T-cell (primary cell): Measurements from ENCODE around the gene LDHAL6B. TPM values are rescaled to one million over a fixed set of nuclear protein-coding genes. Genes with fewer than 3 reads are reported as not detected.
A peak's percentile ranks its signal among the peaks of the same experiment; 100 is the strongest.

Experiments
- ATAC-seq, 4 experiments: fragments of 200-7000 bp in 3 of 4; fragments of 150-1000 bp in 1 of 4; cut with Tn5 transposase; replicated peaks in 1 of 4; 1 replicate in 3 of 4; 2 replicates in 1 of 4; pipeline ENCODE4 v1.10.0; 2021; ENCODE audit warnings: moderate library complexity in 3 of 4, mild to moderate bottlenecking in 2 of 4, moderate number of reproducible peaks in 1 of 4
- CTCF ChIA-PET, 2 donors: fragments of 300-600 bp; sonication (Branson Sonifier 250); formaldehyde crosslinking; loops; one replicate each; lab custom pipeline; 2022; ENCODE audit warnings: antibody characterized with exemption in 2 of 2; lab: Charles Lee
- POLR2A ChIA-PET, 2 donors: fragments of 300-600 bp; sonication (Branson Sonifier 250); formaldehyde crosslinking; loops; one replicate each; lab custom pipeline; 2022; ENCODE audit warnings: antibody characterized with exemption in 2 of 2; lab: Charles Lee
- DNase-seq, 35 experiments: peaks; one replicate each; pipeline versions ENCODE4 v3.0.0 to v3.0.0-alpha.2; 2013 to 2023
- H3K27ac ChIP-seq: one replicate; pipeline ENCODE4 v1.5.1; 2013; ENCODE audit warnings: low read length
- H3K27me3 ChIP-seq, 2 experiments: replicated peaks in 1 of 2; 1 replicate in 1 of 2; 2 replicates in 1 of 2; pipeline versions ENCODE4 v1.6.1 to v1.7.0; 2013; ENCODE audit warnings: low read length in 1 of 2, mixed read lengths in 1 of 2; ENCODE audit not compliant: control insufficient read depth in 2 of 2, insufficient read depth in 2 of 2; ENCODE audit errors: extremely low read depth in 1 of 2
- H3K36me3 ChIP-seq, 2 donors: 1 replicate in 1 of 2; 2 replicates in 1 of 2; pipeline versions ENCODE4 v1.6.1 to v1.7.0; 2013; ENCODE audit warnings: low read length in 1 of 2; ENCODE audit not compliant: control insufficient read depth in 2 of 2, insufficient read depth in 1 of 2; ENCODE audit errors: extremely low read depth in 1 of 2
- H3K4me1 ChIP-seq, 2 experiments: 1 replicate in 1 of 2; 2 replicates in 1 of 2; pipeline versions ENCODE4 v1.6.1 to v1.7.0; 2013; ENCODE audit warnings: low read length in 2 of 2, mixed read lengths in 1 of 2; ENCODE audit not compliant: insufficient read depth in 2 of 2, control insufficient read depth in 1 of 2; ENCODE audit errors: extremely low read depth in 1 of 2
- H3K4me3 ChIP-seq, 2 donors: 1 replicate in 1 of 2; 2 replicates in 1 of 2; pipeline versions ENCODE4 v1.5.1 to v1.7.0; 2013; ENCODE audit warnings: mild to moderate bottlenecking in 2 of 2, low read length in 1 of 2, moderate library complexity in 1 of 2; ENCODE audit not compliant: control insufficient read depth in 1 of 2; ENCODE audit errors: extremely low read depth in 1 of 2
- H3K9me3 ChIP-seq: 2 replicates; pipeline ENCODE4 v1.7.0; 2013
- H3K27ac Mint-ChIP-seq, 2 donors: one replicate each; pipeline ENCODE4 v1.8.0; 2020 to 2021; ENCODE audit warnings: mild to moderate bottlenecking in 2 of 2, mixed read lengths in 2 of 2
- H3K27me3 Mint-ChIP-seq, 2 donors: one replicate each; pipeline ENCODE4 v1.8.0; 2021 to 2022; ENCODE audit warnings: mixed read lengths in 2 of 2
- H3K36me3 Mint-ChIP-seq: one replicate; pipeline ENCODE4 v1.8.0; 2021; ENCODE audit warnings: mixed read lengths
- H3K4me1 Mint-ChIP-seq, 3 donors: one replicate each; pipeline ENCODE4 v1.8.0; 2020 to 2022; ENCODE audit warnings: mixed read lengths in 3 of 3, mild to moderate bottlenecking in 1 of 3
- H3K4me3 Mint-ChIP-seq, 3 donors: one replicate each; pipeline ENCODE4 v1.8.0; 2020 to 2022; ENCODE audit warnings: mild to moderate bottlenecking in 3 of 3, mixed read lengths in 3 of 3, moderate library complexity in 3 of 3
- H3K9me3 Mint-ChIP-seq, 3 donors: one replicate each; pipeline ENCODE4 v1.8.0; 2020 to 2022; ENCODE audit warnings: mixed read lengths in 3 of 3
- WGBS: methylation state at CpG from one replicate; pipeline ENCODE4 v1.1.5; 2013; ENCODE audit warnings: missing lambda C conversion rate; ENCODE audit not compliant: insufficient coverage; 5-methylcytosine and 5-hydroxymethylcytosine counted together
- total RNA-seq, 35 experiments: library from RNA in 6 of 35; stranded (reverse) in 6 of 35; fragments of 120-200 nt in 1 of 35; gene quantifications; one replicate each; pipeline versions ENCODE4 v1.2.1 to v1.2.4 and lab custom pipeline; 2013 to 2026

LDHAL6B gene
- total RNA-seq (not detected), total RNA-seq (lab: John Stamatoyannopoulos, UW) (0 to 0.06 (median 0) reads per million in 29 experiments)
- not detected for total RNA-seq (2013)

GRCh38 chr15:59206623-59207183 is at the start of gene LDHAL6B:
Gene LDHAL6B (plus strand): TSS chr15:59206843. CDS start chr15:59206941, 98 bp downstream.
- Histone ChIP-seq H3K4me3 (no peak within 1 kb of the TSS), H3K4me1 (no peaks in the 10 kb centered on the region), H3K27me3 (no peaks in the 10 kb centered on the region), H3K27ac (no peak within 1 kb of the TSS), H3K9me3 (no peaks in the 10 kb centered on the region), H3K36me3 (no peaks in the 10 kb centered on the region)
- DNase-seq = no peak
- Mint-ChIP-seq H3K36me3 (no peaks in the 10 kb centered on the region), H3K27me3 (peaks cover 0 to 3% of the 10 kb centered on the region in 2 donors), H3K27ac (no peak within 1 kb of the TSS), H3K9me3 (no peaks in the 10 kb centered on the region), H3K4me1 (no peaks in the 10 kb centered on the region), H3K4me3 (no peak within 1 kb of the TSS)
- 97% methylated on average over 21 of the region's 30 CpGs for WGBS
- no peak for ATAC-seq
- ChIA-PET POLR2A (no interaction called here), CTCF (no interaction called here)

GRCh38 chr15:59157396-59157795 is 49.2 kb upstream of the LDHAL6B start:
- H3K4me3 Mint-ChIP-seq = no peak overlapping the region
- Histone ChIP-seq H3K27me3 (peaks cover 0 to 2% of the 10 kb centered on the region in 2 experiments), H3K9me3 (no peaks in the 10 kb centered on the region), H3K36me3 (no peaks in the 10 kb centered on the region), H3K4me3 (no peak overlapping the region), H3K4me1 (no peaks in the 10 kb centered on the region), H3K27ac (no peak overlapping the region)
- whole genome bisulfite sequencing = 100% methylated on average over 3 of the region's 5 CpGs
- H3K9me3 Mint-ChIP-seq = no peaks in the 10 kb centered on the region
- CTCF ChIA-PET = no interaction called here
- no peaks in the 10 kb centered on the region for H3K36me3 Mint-ChIP-seq
- H3K27me3 Mint-ChIP-seq = no peaks in the 10 kb centered on the region
- no peaks in the 10 kb centered on the region for H3K4me1 Mint-ChIP-seq
- POLR2A ChIA-PET = no interaction called here
- no peak for ATAC-seq
- no peak for DNase-seq
- H3K27ac Mint-ChIP-seq = no peak overlapping the region

DNA sequence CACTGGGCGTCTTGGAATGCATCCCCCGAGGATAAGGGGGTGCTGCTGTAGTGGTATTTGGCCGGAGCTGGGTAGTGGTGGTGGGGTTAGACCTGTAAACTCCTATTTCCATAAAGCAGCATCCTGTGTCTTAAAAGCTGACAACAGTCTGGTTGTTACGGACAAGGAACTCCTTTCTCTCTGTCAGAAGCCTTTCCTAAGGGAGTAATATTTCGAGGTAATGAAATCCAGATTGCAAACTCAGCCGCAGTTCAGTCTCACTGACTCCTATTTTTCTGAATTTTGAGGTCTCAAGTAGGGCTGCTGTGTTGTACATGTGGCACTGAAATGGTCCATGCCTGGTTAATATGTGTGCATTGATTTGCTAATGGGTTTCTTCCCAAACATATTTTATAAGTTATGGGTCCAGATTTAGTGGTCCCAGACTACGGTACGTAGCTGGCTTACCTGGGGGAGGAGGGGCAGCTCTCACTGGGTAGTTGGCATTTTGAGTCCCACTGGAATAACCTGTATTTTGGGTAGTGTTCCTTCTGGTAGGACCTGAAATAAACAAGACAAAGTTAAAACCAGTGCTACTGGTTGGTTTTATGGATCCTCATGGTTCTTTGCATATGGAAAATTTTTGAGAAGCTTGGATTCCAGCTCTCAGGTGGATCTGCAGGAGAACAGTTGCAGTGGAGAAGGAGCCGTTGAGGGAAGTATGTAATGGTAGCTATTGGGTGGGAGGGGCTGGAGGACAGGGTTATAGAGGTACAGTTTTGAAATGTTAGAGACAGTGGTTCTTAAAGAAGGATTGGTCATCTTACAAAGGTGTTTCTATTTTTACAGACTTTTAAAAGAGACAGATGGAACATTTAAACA is 48.6 kb upstream of the LDHAL6B start:
- H3K27me3 ChIP-seq = peaks cover 0 to 2% of the 10 kb centered on the region in 2 experiments
- POLR2A ChIA-PET = no interaction called here
- Mint-ChIP-seq H3K27me3 (no peaks in the 10 kb centered on the region), H3K27ac (no peak overlapping the region), H3K9me3 (no peaks in the 10 kb centered on the region), H3K36me3 (no peaks in the 10 kb centered on the region), H3K4me1 (no peaks in the 10 kb centered on the region), H3K4me3 (no peak overlapping the region)
- ATAC-seq (no peak), DNase-seq (no peak)
- H3K36me3 ChIP-seq = no peaks in the 10 kb centered on the region
- H3K4me1 ChIP-seq = no peaks in the 10 kb centered on the region
- CTCF ChIA-PET = no interaction called here
- H3K27ac ChIP-seq = no peak overlapping the region
- 78% methylated on average over 1 of the region's 9 CpGs for WGBS
- no peaks in the 10 kb centered on the region for H3K9me3 ChIP-seq
- H3K4me3 ChIP-seq = no peak overlapping the region

DNA sequence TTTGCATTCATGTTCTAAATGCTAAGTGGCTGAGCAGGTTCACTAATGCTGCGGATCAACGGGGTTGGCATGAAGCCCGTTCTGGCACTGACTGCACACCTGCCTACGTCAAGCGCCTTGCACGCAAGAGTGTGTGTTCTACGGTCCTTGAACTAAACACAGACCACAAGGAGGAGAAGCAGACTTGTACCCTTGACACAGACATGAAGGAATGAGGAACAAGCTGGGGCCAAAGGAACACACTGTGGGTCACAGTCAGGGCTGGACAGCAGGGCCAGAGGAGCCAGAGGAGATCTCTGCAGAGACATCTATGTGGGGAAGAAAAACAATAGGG is 48.0 kb upstream of the LDHAL6B start:
- Mint-ChIP-seq H3K4me3 (no peak overlapping the region), H3K27ac (no peak overlapping the region), H3K27me3 (no peaks in the 10 kb centered on the region), H3K36me3 (no peaks in the 10 kb centered on the region), H3K4me1 (no peaks in the 10 kb centered on the region), H3K9me3 (no peaks in the 10 kb centered on the region)
- H3K9me3 ChIP-seq = no peaks in the 10 kb centered on the region
- DNase-seq (no peak), ATAC-seq (no peak)
- H3K27ac ChIP-seq = no peak overlapping the region
- H3K4me1 ChIP-seq = no peaks in the 10 kb centered on the region
- H3K27me3 ChIP-seq = peaks cover 0 to 2% of the 10 kb centered on the region in 2 experiments
- 98% methylated on average over 7 of the region's 7 CpGs for WGBS
- CTCF ChIA-PET = no interaction called here
- POLR2A ChIA-PET = no interaction called here
- H3K36me3 ChIP-seq = no peaks in the 10 kb centered on the region
- H3K4me3 ChIP-seq = no peak overlapping the region

DNA sequence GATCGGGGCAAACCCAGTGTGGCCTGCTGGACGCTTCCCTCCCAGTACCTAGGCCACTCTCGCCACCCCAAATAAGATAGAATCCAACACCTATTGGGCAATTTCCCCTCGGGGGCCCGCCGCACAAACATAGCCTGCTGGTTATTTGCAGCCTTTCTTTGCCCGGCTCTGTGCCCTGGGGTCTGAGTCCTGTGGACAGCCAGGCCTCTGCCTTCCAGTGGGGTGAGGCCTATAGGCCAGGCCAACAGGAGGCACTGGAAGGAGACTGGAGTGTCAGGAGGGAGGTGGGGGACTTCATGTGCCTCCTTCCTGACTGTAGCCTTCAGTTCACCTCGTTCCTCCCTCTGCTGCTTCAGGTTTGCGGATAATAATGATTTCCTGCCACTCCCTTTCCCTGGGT is 47.4 kb upstream of the LDHAL6B start:
- Mint-ChIP-seq H3K4me3 (no peak overlapping the region), H3K36me3 (no peaks in the 10 kb centered on the region), H3K4me1 (no peaks in the 10 kb centered on the region), H3K27me3 (no peaks in the 10 kb centered on the region), H3K9me3 (no peaks in the 10 kb centered on the region), H3K27ac (no peak overlapping the region)
- DNase-seq (no peak), ATAC-seq (no peak)
- H3K27me3 ChIP-seq = peaks cover 0 to 2% of the 10 kb centered on the region in 2 experiments
- ChIA-PET POLR2A (no interaction called here), CTCF (no interaction called here)
- H3K9me3 ChIP-seq = no peaks in the 10 kb centered on the region
- H3K36me3 ChIP-seq = no peaks in the 10 kb centered on the region
- no peaks in the 10 kb centered on the region for H3K4me1 ChIP-seq
- 93% methylated on average over 9 of the region's 9 CpGs for WGBS
- H3K4me3 ChIP-seq = no peak overlapping the region
- no peak overlapping the region for H3K27ac ChIP-seq

DNA sequence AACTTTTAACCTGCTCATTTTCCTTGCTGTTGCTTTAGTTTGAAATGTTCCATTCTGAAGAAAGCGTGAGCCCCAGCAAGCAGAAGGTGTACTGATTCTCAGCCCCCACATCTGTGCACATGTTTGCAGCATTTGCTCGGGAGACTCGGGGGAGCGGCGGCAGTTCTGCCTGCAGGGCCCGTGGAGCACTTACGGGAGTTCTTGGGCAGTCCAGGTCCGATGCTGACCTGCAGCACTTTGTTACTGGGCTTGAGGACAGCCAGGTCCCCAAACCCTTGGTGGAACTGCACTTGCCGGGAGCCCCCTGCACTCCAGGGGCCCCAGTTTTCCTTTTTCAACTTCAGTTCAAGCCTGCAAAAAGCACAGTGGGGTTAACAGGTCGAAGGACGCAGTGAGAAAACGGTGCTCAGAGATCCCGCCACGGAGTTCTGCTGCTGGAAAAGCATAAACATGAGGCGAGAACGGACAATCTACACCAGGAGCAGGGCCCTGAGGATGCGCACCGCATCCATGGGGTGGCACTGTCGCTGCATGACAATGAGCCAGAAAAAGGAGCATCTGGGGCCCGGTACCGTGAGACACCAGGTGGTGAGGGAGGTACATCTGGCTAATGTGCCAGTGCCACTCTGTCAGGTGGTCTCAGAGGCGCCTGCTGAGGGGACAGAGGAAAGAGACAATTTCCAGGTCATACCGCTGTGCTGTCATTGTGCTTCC is 45.6 kb upstream of the LDHAL6B start:
- H3K27me3 ChIP-seq = peaks cover 0 to 2% of the 10 kb centered on the region in 2 experiments
- no peaks in the 10 kb centered on the region for H3K4me1 Mint-ChIP-seq
- no peak overlapping the region for H3K4me3 Mint-ChIP-seq
- no peaks in the 10 kb centered on the region for H3K36me3 Mint-ChIP-seq
- no peak overlapping the region for H3K27ac ChIP-seq
- 86% methylated on average over 23 of the region's 23 CpGs for WGBS
- H3K27me3 Mint-ChIP-seq = no peaks in the 10 kb centered on the region
- no peaks in the 10 kb centered on the region for H3K4me1 ChIP-seq
- no peaks in the 10 kb centered on the region for H3K36me3 ChIP-seq
- no peak for ATAC-seq
- DNase-seq = peak in 11 of 35 experiments; percentile 3 to 28 (median 8)
- H3K4me3 ChIP-seq = no peak overlapping the region
- CTCF ChIA-PET = interaction anchor here in 1 of 2 donors (0.9 kb wide), 1 partner anchor 332 kb away, joined by 3 read pairs; no protein-coding TSS in a partner anchor
- no peak overlapping the region for H3K27ac Mint-ChIP-seq
- no peaks in the 10 kb centered on the region for H3K9me3 Mint-ChIP-seq
- POLR2A ChIA-PET = no interaction called here
- no peaks in the 10 kb centered on the region for H3K9me3 ChIP-seq
